HTERT RPE-1 (cell line): ENCODE measurements around the gene PCDHGA1.
"Not testable (repeated sequence)": the region's sequence is repeated elsewhere in the genome, so short reads cannot be mapped to it uniquely, and the experiment has no call there.

Source experiments
- in situ Hi-C: fragments of 300-500 bp; cut with MboI; formaldehyde crosslinking; loops from 4 replicates; pipeline ENCODE4 v1.14.3; 2020; ENCODE audit warnings: low sequenced_read_pairs

PCDHGA1 gene

DNA sequence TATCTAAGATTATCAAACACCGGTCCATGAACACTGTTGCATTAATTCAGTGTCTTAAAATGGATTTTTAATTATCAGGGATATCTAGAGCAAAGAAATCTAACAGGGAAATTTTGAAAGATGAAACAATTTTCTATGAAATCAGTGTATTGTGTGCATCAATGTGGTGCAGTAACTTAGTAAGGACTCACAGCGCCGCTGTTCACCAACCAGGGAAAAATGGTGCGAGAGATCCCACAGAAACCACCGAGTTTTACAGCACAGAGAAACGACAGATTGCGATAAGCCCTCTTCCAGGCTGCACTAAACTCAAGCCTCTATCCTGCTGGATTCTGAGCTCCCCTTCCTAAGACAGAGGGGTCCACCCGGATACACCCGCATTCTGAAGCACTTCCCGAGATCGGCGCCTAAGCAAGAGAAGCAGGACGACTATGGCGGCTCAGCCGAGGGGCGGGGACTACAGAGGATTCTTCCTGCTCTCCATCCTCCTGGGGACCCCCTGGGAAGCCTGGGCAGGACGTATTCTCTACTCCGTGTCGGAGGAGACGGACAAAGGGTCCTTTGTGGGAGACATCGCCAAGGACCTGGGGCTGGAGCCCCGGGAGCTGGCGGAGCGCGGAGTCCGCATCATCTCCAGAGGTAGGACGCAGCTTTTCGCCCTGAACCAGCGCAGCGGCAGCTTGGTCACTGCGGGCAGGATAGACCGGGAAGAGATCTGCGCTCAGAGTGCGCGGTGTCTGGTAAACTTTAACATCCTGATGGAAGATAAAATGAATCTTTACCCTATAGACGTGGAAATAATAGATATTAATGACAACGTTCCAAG is 52.4 kb downstream of the PCDHGA1 start, which contains the start of gene PCDHGA7:
TSS of gene PCDHGA7 (plus strand) at position 274 of the 826 bp plus-strand sequence. CDS start at position 432, 158 bp downstream.
- in situ Hi-C loops = no loop called here

- in situ Hi-C loops = no loop called here
These were observed 53.0 kb downstream of the PCDHGA1 start for GRCh38 chr5:141383345-141383744.

DNA sequence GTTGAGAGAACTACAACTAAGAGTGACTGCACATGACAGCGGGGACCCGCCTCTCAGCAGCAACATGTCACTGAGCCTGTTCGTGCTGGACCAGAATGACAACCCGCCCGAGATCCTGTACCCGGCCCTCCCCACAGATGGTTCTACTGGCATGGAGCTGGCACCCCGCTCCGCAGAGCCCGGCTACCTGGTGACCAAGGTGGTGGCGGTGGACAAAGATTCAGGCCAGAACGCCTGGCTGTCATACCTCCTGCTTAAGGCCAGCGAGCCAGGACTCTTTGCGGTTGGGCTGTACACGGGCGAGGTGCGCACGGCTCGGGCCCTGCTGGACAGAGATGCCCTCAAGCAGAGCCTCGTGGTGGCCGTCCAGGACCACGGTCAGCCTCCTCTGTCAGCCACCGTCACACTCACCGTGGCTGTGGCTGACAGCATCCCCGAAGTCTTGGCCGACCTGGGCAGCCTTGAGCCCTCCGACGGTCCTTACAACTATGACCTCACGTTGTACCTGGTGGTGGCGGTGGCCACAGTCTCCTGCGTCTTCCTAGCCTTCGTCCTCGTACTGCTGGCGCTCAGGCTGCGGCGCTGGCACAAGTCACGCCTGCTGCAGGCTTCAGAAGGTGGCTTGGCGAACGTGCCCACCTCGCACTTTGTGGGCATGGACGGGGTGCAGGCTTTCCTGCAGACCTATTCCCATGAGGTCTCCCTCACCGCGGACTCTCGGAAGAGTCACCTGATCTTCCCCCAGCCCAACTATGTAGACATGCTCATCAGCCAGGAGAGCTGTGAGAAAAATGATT is 54.4 kb downstream of the PCDHGA1 start:
- in situ Hi-C loops = no loop called here

GRCh38 chr5:141387557-141388311 is 57.4 kb downstream of the PCDHGA1 start, which contains the start of gene PCDHGB4:
Gene PCDHGB4 (plus strand): TSS chr5:141387698. CDS start chr5:141387885, 187 bp downstream.
- in situ Hi-C loops = not testable (repeated sequence)

DNA sequence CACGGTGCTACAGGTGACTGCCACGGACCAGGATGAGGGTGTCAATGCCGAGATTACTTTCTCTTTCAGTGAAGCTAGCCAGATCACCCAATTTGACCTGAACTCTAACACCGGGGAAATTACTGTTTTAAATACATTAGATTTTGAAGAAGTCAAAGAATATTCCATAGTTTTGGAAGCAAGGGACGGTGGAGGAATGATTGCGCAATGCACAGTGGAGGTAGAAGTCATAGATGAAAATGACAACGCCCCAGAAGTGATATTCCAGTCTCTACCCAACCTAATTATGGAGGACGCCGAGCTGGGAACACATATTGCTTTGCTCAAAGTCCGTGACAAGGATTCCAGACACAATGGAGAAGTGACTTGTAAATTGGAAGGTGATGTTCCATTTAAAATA is 58.3 kb downstream of the PCDHGA1 start:
- in situ Hi-C loops = no loop called here

- in situ Hi-C loops = no loop called here
These were observed 59.1 kb downstream of the PCDHGA1 start for GRCh38 chr5:141389153-141390042.

GRCh38 chr5:141392429-141393198 is 62.3 kb downstream of the PCDHGA1 start, which contains the start of gene PCDHGA8:
Gene PCDHGA8 (plus strand): TSS chr5:141392633. CDS start chr5:141392814, 181 bp downstream.
- in situ Hi-C loops = no loop called here

DNA sequence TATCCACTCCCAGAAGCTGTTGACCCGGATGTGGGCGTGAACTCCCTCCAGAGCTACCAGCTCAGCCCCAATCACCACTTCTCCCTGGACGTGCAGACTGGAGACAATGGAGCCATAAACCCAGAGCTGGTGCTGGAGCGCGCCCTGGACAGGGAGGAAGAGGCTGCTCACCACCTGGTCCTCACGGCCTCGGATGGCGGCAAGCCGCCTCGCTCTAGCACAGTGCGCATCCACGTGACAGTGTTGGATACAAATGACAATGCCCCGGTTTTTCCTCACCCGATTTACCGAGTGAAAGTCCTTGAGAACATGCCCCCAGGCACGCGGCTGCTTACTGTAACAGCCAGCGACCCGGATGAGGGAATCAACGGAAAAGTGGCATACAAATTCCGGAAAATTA is 63.0 kb downstream of the PCDHGA1 start:
- in situ Hi-C loops = no loop called here

DNA sequence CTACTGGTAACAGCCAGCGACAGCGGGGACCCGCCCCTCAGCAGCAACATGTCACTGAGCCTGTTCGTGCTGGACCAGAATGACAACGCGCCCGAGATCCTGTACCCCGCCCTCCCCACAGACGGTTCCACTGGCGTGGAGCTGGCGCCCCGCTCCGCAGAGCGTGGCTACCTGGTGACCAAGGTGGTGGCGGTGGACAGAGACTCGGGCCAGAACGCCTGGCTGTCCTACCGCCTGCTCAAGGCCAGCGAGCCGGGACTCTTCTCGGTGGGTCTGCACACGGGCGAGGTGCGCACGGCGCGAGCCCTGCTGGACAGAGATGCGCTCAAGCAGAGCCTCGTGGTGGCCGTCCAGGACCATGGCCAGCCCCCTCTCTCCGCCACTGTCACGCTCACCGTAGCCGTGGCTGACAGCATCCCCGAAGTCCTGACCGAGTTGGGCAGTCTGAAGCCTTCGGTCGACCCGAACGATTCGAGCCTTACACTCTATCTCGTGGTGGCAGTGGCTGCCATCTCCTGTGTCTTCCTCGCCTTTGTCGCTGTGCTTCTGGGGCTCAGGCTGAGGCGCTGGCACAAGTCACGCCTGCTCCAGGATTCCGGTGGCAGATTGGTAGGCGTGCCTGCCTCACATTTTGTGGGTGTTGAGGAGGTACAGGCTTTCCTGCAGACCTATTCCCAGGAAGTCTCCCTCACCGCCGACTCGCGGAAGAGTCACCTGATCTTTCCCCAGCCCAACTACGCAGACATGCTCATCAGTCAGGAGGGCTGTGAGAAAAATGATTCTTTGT is 64.3 kb downstream of the PCDHGA1 start:
- in situ Hi-C loops = not testable (repeated sequence)

- in situ Hi-C loops = not testable (repeated sequence)
These were observed 67.6 kb downstream of the PCDHGA1 start, which contains the start of gene PCDHGB5 for GRCh38 chr5:141397756-141398551. Gene PCDHGB5 (plus strand): TSS chr5:141397947. CDS start chr5:141398128, 181 bp downstream.

- in situ Hi-C loops = no loop called here
These were observed 68.3 kb downstream of the PCDHGA1 start for GRCh38 chr5:141398608-141399007.

GRCh38 chr5:141399555-141400258 is 69.4 kb downstream of the PCDHGA1 start:
- in situ Hi-C loops = no loop called here

DNA sequence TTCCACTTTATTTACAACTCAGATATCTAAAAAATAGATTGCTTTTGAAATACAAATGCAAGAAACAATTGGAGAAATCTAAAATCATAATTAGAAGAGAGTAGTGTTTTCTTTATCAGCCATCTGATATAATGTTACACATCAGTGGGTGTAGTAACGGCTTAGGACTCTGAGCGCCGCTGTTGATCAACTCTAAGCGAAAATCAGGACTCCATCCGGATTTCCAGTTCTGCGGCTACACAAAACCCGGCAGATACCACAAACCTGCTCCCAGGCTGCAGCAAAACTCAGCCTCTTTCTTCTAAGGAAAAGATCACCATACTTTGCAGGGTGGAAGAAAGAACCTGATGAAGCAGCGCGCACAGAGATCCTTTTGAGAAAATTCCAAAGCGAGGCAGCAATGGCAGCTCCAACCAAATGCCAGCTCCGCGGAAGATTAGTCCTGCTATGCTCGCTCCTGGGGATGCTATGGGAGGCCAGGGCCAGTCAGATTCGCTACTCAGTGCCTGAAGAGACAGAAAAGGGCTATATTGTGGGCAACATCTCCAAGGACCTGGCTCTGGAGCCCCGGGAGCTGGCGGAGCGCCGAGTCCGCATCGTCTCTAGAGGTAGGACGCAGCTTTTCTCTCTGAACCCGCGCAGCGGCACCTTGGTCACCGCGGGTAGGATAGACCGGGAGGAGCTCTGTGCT is 72.4 kb downstream of the PCDHGA1 start, which contains the start of gene PCDHGA9:
TSS of gene PCDHGA9 (plus strand) at position 226 of the 691 bp plus-strand sequence. CDS start at position 401, 175 bp downstream.
- in situ Hi-C loops = no loop called here

DNA sequence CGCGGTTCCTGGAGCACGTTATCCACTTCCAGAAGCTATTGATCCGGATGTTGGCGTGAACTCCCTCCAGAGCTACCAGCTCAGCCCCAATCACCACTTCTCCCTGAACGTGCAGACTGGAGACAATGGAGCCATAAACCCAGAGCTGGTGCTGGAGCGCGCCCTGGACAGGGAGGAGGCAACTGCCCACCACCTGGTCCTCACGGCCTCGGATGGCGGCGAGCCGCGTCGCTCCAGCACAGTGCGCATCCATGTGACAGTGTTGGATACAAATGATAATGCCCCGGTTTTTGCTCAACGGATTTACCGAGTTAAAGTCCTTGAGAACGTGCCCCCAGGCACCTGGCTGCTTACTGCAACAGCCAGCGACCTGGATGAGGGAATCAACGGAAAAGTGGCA is 73.1 kb downstream of the PCDHGA1 start:
- in situ Hi-C loops = no loop called here

- in situ Hi-C loops = not testable (repeated sequence)
These were observed 77.6 kb downstream of the PCDHGA1 start, which contains the start of gene PCDHGB6 for GRCh38 chr5:141407790-141408505. Gene PCDHGB6 (plus strand): TSS chr5:141408021. CDS start chr5:141408203, 182 bp downstream.
